Tibial nerve (tissue), 4 donors: ENCODE results near the gene B3GNT5. TPM values are rescaled to one million over a fixed set of nuclear protein-coding genes. Genes with fewer than 3 reads are reported as not detected.

Experiments
- DNase-seq, 2 donors: peaks; one replicate each; pipeline ENCODE4 v3.0.0-alpha.2; 2019; ENCODE audit warnings: low spot score in 2 of 2
- H3K27ac ChIP-seq, 4 donors: fragments of 200-600 bp; sonication (generic) in 3 of 4; one replicate each; pipeline ENCODE4 v1.5.1; 2017 to 2019; ENCODE audit warnings: mild to moderate bottlenecking in 1 of 4
- H3K27me3 ChIP-seq, 2 donors: fragments of 200-600 bp; sonication (generic) in 1 of 2; one replicate each; pipeline versions ENCODE4 v1.5.1 to v1.6.0; 2017 to 2019
- H3K36me3 ChIP-seq, 3 donors: fragments of 200-600 bp; sonication (generic); one replicate each; pipeline ENCODE4 v1.5.1; 2018 to 2019
- H3K4me1 ChIP-seq, 4 donors: fragments of 200-600 bp; sonication (generic) in 3 of 4; one replicate each; pipeline ENCODE4 v1.5.1; 2017 to 2019
- H3K4me3 ChIP-seq, 4 donors: fragments of 200-600 bp; sonication (generic) in 3 of 4; one replicate each; pipeline ENCODE4 v1.5.1; 2017 to 2019; ENCODE audit warnings: mild to moderate bottlenecking in 1 of 4, moderate library complexity in 1 of 4
- H3K9me3 ChIP-seq, 4 donors: fragments of 200-600 bp; sonication (generic) in 3 of 4; one replicate each; pipeline ENCODE4 v1.5.1; 2017 to 2019
- EP300 ChIP-seq, 2 donors: sonication (generic); formaldehyde crosslinking; IDR thresholded peaks; one replicate each; pipeline ENCODE4 v1.6.1; 2017; ENCODE audit warnings: antibody characterized with exemption in 2 of 2, mild to moderate bottlenecking in 1 of 2
- POLR2A ChIP-seq, 2 donors: fragments of 450-650 bp; IDR thresholded peaks; one replicate each; pipeline ENCODE4 v1.6.1; 2017; ENCODE audit warnings: antibody characterized with exemption in 2 of 2, mild to moderate bottlenecking in 2 of 2, moderate library complexity in 2 of 2
- WGBS, 2 donors: methylation state at CpG; one replicate each; pipeline ENCODE4 v1.1.5; 2018; 5-methylcytosine and 5-hydroxymethylcytosine counted together
- total RNA-seq, 4 donors: library from RNA; depleted of rRNA; stranded (reverse); fragments of >200 nt; gene quantifications; one replicate each; pipeline ENCODE4 v1.1.0, GENCODE V29; 2016
- TF ChIP-seq, protein P1 (sequence below), 5 experiments: fragments of 200-600 bp in 3 of 5; fragments of 450-650 bp in 2 of 5; sonication (generic) in 3 of 5; IDR thresholded peaks; one replicate each; pipeline ENCODE4 v1.5.1; 2016 to 2019; ENCODE audit warnings: antibody characterized with exemption in 5 of 5, mild to moderate bottlenecking in 3 of 5, moderate library complexity in 2 of 5

Gene B3GNT5
- total RNA-seq, 4 donors from 2014 or later: 7.1 to 10.7 (median 9.2) TPM

DNA sequence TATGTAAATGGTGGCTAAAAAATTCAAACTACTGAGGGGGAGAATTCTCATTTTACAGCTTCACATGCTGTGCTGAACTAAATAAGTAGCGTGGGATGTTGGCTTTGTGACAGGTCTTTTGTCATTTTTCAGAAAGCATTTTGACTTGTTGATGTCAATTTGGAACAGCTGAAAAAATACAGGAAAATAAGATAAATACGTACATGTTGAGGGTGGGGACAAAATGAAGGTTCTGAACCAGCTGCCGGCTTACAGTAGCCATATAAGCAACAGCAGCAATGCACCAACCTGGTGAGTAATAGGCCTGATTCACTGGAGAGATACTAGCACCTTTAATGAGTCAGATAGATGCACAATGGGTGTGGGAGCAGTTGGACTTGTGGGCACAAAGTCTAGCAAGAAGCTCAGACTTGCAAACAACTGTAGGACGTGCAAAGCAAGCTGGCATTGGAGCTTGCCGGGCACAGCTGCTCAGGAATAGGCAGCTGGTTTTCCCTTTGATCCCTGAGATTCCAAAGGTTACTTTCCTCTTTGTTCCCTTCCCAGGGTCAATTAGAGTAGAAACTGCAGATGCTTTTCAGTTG lies 12.9 kb downstream of the B3GNT5 start:
- Histone ChIP-seq H3K27ac (peak overlapping the region; percentile 67 to 89 (median 78)), H3K4me1 (peaks cover 0 to 64% (median 24%) of the 10 kb centered on the region in 4 donors), H3K9me3 (no peaks in the 10 kb centered on the region), H3K36me3 (peaks cover 0 to 16% (median 0%) of the 10 kb centered on the region in 3 donors), H3K4me3 (peak overlapping the region in 2 of 4 donors; percentile 14 to 22), H3K27me3 (no peaks in the 10 kb centered on the region)
- DNase-seq: no peak
- TF ChIP-seq EP300 (IDR thresholded peaks at IDR 0.05) (peak in 1 of 2 donors; percentile 25), POLR2A (IDR thresholded peaks at IDR 0.05) (no peak)
- 23 to 34% methylated on average over 5 of the region's 5 CpGs for WGBS, 2 donors

- H3K27me3 ChIP-seq: no peaks in the 10 kb centered on the region
- H3K4me1 ChIP-seq: peaks cover 0 to 58% (median 22%) of the 10 kb centered on the region in 4 donors
- peaks cover 0 to 16% (median 0%) of the 10 kb centered on the region in 3 donors for H3K36me3 ChIP-seq
- DNase-seq: no peak
- H3K4me3 ChIP-seq: peak overlapping the region in 1 of 4 donors; percentile 22
- peak overlapping the region in 3 of 4 donors; percentile 75 to 89 (median 81) for H3K27ac ChIP-seq
- no peaks in the 10 kb centered on the region for H3K9me3 ChIP-seq
- TF ChIP-seq EP300 (IDR thresholded peaks at IDR 0.05) (no peak), POLR2A (IDR thresholded peaks at IDR 0.05) (no peak)
- TF ChIP-seq, protein P1, sequence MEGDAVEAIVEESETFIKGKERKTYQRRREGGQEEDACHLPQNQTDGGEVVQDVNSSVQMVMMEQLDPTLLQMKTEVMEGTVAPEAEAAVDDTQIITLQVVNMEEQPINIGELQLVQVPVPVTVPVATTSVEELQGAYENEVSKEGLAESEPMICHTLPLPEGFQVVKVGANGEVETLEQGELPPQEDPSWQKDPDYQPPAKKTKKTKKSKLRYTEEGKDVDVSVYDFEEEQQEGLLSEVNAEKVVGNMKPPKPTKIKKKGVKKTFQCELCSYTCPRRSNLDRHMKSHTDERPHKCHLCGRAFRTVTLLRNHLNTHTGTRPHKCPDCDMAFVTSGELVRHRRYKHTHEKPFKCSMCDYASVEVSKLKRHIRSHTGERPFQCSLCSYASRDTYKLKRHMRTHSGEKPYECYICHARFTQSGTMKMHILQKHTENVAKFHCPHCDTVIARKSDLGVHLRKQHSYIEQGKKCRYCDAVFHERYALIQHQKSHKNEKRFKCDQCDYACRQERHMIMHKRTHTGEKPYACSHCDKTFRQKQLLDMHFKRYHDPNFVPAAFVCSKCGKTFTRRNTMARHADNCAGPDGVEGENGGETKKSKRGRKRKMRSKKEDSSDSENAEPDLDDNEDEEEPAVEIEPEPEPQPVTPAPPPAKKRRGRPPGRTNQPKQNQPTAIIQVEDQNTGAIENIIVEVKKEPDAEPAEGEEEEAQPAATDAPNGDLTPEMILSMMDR (IDR thresholded peaks at IDR 0.05): no peak
- 81 to 86% methylated on average over 3 of the region's 3 CpGs for WGBS, 2 donors
These were observed 13.4 kb downstream of the B3GNT5 start for GRCh38 chr3:183266454-183266853.

- TF ChIP-seq, protein P1 (IDR thresholded peaks at IDR 0.05): no peak
- TF ChIP-seq EP300 (IDR thresholded peaks at IDR 0.05) (no peak), POLR2A (IDR thresholded peaks at IDR 0.05) (no peak)
- Histone ChIP-seq H3K4me1 (peaks cover 0 to 56% (median 21%) of the 10 kb centered on the region in 4 donors), H3K4me3 (no peak overlapping the region), H3K9me3 (no peaks in the 10 kb centered on the region), H3K27ac (peak overlapping the region in 3 of 4 donors; percentile 75 to 89 (median 81)), H3K36me3 (peaks cover 0 to 16% (median 0%) of the 10 kb centered on the region in 3 donors), H3K27me3 (no peaks in the 10 kb centered on the region)
- WGBS, 2 donors: 91 to 95% methylated on average over 5 of the region's 5 CpGs
- DNase-seq: no peak
These were observed 14.1 kb downstream of the B3GNT5 start for GRCh38 chr3:183267140-183267539.

DNA sequence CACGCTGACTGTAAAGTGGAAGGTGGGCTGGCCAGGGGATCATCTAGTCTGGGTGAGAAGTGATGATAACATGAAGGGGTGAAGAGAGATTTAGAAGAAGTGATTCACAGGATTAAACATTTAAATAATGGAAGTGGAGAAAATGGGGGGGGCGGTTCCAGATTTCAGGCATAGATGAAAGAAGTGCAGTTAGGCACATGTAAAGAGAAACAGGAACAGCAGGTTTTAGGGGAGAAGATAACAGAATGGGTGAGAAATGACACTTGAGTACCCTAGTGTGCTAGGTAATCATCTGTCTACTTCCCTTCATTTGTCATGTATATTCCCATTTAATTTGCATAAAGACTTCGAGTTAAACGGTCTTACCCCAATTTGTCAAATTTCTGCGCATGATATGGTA lies 15.3 kb downstream of the B3GNT5 start:
- H3K4me3 ChIP-seq: no peak overlapping the region
- no peak for TF ChIP-seq POLR2A (IDR thresholded peaks at IDR 0.05)
- peaks cover 0 to 16% (median 0%) of the 10 kb centered on the region in 3 donors for H3K36me3 ChIP-seq
- H3K9me3 ChIP-seq: no peaks in the 10 kb centered on the region
- 68% methylated on average over 5 of the region's 5 CpGs for WGBS, 2 donors
- H3K4me1 ChIP-seq: peaks cover 0 to 53% (median 21%) of the 10 kb centered on the region in 4 donors
- peak overlapping the region in 3 of 4 donors; percentile 75 to 89 (median 81) for H3K27ac ChIP-seq
- no peak for DNase-seq
- no peaks in the 10 kb centered on the region for H3K27me3 ChIP-seq

GRCh38 chr3:183269345-183269744 lies 16.3 kb downstream of the B3GNT5 start:
- no peak overlapping the region for H3K4me3 ChIP-seq
- TF ChIP-seq, protein P1 (IDR thresholded peaks at IDR 0.05): no peak
- TF ChIP-seq POLR2A (IDR thresholded peaks at IDR 0.05) (no peak), EP300 (IDR thresholded peaks at IDR 0.05) (no peak)
- no peak for DNase-seq
- peaks cover 0 to 45% (median 17%) of the 10 kb centered on the region in 4 donors for H3K4me1 ChIP-seq
- H3K9me3 ChIP-seq: no peaks in the 10 kb centered on the region
- H3K27me3 ChIP-seq: no peaks in the 10 kb centered on the region
- peaks cover 0 to 16% (median 0%) of the 10 kb centered on the region in 3 donors for H3K36me3 ChIP-seq
- H3K27ac ChIP-seq: peak overlapping the region in 2 of 4 donors; percentile 81 to 89
- WGBS, 2 donors: 89 to 94% methylated on average over 13 of the region's 13 CpGs

DNA sequence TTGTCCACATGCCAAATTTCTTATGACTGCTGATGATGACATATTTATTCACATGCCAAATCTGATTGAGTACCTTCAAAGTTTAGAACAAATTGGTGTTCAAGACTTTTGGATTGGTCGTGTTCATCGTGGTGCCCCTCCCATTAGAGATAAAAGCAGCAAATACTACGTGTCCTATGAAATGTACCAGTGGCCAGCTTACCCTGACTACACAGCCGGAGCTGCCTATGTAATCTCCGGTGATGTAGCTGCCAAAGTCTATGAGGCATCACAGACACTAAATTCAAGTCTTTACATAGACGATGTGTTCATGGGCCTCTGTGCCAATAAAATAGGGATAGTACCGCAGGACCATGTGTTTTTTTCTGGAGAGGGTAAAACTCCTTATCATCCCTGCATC lies 17.3 kb downstream of the B3GNT5 start:
- WGBS, 2 donors: 94 to 97% methylated on average over 7 of the region's 7 CpGs
- H3K4me3 ChIP-seq: no peak overlapping the region

More for the DNA sequence above, 17.3 kb downstream of the B3GNT5 start:
- H3K9me3 ChIP-seq: no peaks in the 10 kb centered on the region
- peaks cover 0 to 49% (median 14%) of the 10 kb centered on the region in 4 donors for H3K4me1 ChIP-seq
- H3K36me3 ChIP-seq: peaks cover 0 to 16% (median 0%) of the 10 kb centered on the region in 3 donors
- no peak for DNase-seq
- TF ChIP-seq POLR2A (IDR thresholded peaks at IDR 0.05): no peak
- TF ChIP-seq, protein P1 (IDR thresholded peaks at IDR 0.05): no peak
- H3K27ac ChIP-seq: no peak overlapping the region
- no peaks in the 10 kb centered on the region for H3K27me3 ChIP-seq
